ENCODE results near the gene DBNDD2.

GRCh38 chr20:45429618-45430017, 21.5 kb downstream of the DBNDD2 start:
- no peak for TF ChIP-seq CTCF (conservative IDR thresholded peaks at IDR 0.05; ENCODE audit: low read depth, low read length)
- no peak for TF ChIP-seq EZH2 (IDR thresholded peaks at IDR 0.05; ENCODE audit: borderline replicate concordance, low read depth, low read length, poor library complexity, severe bottlenecking)
